Hippocampal formation (tissue), 2 donors: ENCODE measurements around the gene FFAR4.

Experiments
- DNase-seq, 2 donors: peaks; one replicate each; lab custom pipeline; 2025; lab: John Stamatoyannopoulos, UW

Gene FFAR4

GRCh38 chr10:93572606-93573005 lies 6.1 kb downstream of the FFAR4 start:
- no peak for DNase-seq

- peak; percentile 30 to 31 for DNase-seq
Measured at GRCh38 chr10:93573051-93573909, 6.8 kb downstream of the FFAR4 start.

- DNase-seq = no peak
Measured at GRCh38 chr10:93573924-93574323, 7.5 kb downstream of the FFAR4 start.

- no peak for DNase-seq
Measured at GRCh38 chr10:93576888-93577287, 10.4 kb downstream of the FFAR4 start.

- no peak for DNase-seq
Measured at GRCh38 chr10:93577565-93577964, 11.1 kb downstream of the FFAR4 start.

GRCh38 chr10:93579089-93579488 lies 12.6 kb downstream of the FFAR4 start:
- no peak for DNase-seq

- no peak for DNase-seq
Measured at GRCh38 chr10:93579985-93580711, 13.7 kb downstream of the FFAR4 start.

- DNase-seq = no peak
Measured at GRCh38 chr10:93580828-93581227, 14.4 kb downstream of the FFAR4 start.

GRCh38 chr10:93584445-93584844 lies 18.0 kb downstream of the FFAR4 start:
- no peak for DNase-seq

GRCh38 chr10:93589648-93590562 lies 23.4 kb downstream of the FFAR4 start:
- no peak for DNase-seq

- no peak for DNase-seq
Measured at GRCh38 chr10:93590638-93591037, 24.2 kb downstream of the FFAR4 start.

- DNase-seq = no peak
Measured at GRCh38 chr10:93591065-93591808, 24.8 kb downstream of the FFAR4 start.

GRCh38 chr10:93593254-93593653 lies 26.8 kb downstream of the FFAR4 start:
- DNase-seq = no peak

GRCh38 chr10:93593749-93594148 lies 27.3 kb downstream of the FFAR4 start:
- no peak for DNase-seq

GRCh38 chr10:93594518-93594917 lies 28.1 kb downstream of the FFAR4 start:
- DNase-seq = no peak

GRCh38 chr10:93595378-93596161 lies 29.1 kb downstream of the FFAR4 start:
- no peak for DNase-seq

- no peak for DNase-seq
Measured at GRCh38 chr10:93596539-93596938, 30.1 kb downstream of the FFAR4 start.

- DNase-seq = no peak
Measured at GRCh38 chr10:93597075-93597599, 30.7 kb downstream of the FFAR4 start.

GRCh38 chr10:93598157-93598556 lies 31.7 kb downstream of the FFAR4 start:
- DNase-seq = no peak

GRCh38 chr10:93599335-93599734 lies 32.9 kb downstream of the FFAR4 start:
- DNase-seq = no peak
